Vagina (tissue), 2 donors: ENCODE measurements around the gene NRIP3.
"Not testable (repeated sequence)": the region's sequence is repeated elsewhere in the genome, so short reads cannot be mapped to it uniquely, and the experiment has no call there.

ENCODE experiments used
- POLR2A ChIP-seq, 2 donors: fragments of 450-650 bp; IDR thresholded peaks; one replicate each; pipeline ENCODE4 v1.6.1; 2017; ENCODE audit warnings: antibody characterized with exemption in 2 of 2, mild to moderate bottlenecking in 2 of 2, moderate library complexity in 2 of 2
- POLR2AphosphoS5 ChIP-seq, 2 donors: sonication (generic); formaldehyde crosslinking; IDR thresholded peaks; one replicate each; pipeline ENCODE4 v1.9.0; 2017; ENCODE audit warnings: antibody characterized with exemption in 2 of 2, mild to moderate bottlenecking in 2 of 2, low read depth in 1 of 2; ENCODE audit not compliant: insufficient read depth in 1 of 2
- TF ChIP-seq, protein P1 (sequence below), 3 experiments: fragments of 450-650 bp in 2 of 3; fragments of 200-600 bp in 1 of 3; sonication (generic) in 1 of 3; IDR thresholded peaks; one replicate each; pipeline ENCODE4 v1.5.1; 2017 to 2019; ENCODE audit warnings: antibody characterized with exemption in 3 of 3, mild to moderate bottlenecking in 2 of 3, moderate library complexity in 2 of 3

DNA sequence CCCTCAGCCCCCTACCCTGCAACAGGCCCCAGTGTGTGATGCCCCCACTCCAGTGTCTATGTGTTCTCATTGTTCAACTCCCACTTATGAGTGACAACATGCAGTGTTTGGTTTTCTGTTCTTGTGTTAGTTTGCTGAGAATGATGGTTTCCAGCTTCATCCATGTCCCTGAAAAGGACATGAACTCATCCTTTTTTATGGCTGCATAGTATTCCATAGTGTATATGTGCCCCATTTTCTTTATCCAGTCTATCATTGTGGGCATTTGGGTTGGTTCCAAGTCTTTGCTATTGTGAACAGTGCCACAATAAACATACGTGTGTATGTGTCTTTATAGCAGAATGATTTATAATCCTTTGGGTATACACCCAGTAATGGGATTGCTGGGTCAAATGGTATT lies 5.7 kb upstream of the NRIP3 start:
- TF ChIP-seq, protein P1, sequence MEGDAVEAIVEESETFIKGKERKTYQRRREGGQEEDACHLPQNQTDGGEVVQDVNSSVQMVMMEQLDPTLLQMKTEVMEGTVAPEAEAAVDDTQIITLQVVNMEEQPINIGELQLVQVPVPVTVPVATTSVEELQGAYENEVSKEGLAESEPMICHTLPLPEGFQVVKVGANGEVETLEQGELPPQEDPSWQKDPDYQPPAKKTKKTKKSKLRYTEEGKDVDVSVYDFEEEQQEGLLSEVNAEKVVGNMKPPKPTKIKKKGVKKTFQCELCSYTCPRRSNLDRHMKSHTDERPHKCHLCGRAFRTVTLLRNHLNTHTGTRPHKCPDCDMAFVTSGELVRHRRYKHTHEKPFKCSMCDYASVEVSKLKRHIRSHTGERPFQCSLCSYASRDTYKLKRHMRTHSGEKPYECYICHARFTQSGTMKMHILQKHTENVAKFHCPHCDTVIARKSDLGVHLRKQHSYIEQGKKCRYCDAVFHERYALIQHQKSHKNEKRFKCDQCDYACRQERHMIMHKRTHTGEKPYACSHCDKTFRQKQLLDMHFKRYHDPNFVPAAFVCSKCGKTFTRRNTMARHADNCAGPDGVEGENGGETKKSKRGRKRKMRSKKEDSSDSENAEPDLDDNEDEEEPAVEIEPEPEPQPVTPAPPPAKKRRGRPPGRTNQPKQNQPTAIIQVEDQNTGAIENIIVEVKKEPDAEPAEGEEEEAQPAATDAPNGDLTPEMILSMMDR (IDR thresholded peaks at IDR 0.05): not testable (repeated sequence)
- not testable (repeated sequence) for TF ChIP-seq POLR2A (IDR thresholded peaks at IDR 0.05); POLR2AphosphoS5 (IDR thresholded peaks at IDR 0.05; ENCODE audit: insufficient read depth in 1 of 2, low read depth in 1 of 2)
